Measurements from ENCODE around the gene NRG3. TPM values are rescaled to one million over a fixed set of nuclear protein-coding genes. Genes with fewer than 3 reads are reported as not detected.

NRG3 gene
- total RNA-seq, 1 donor from 2014 or later = 2.3 TPM

DNA sequence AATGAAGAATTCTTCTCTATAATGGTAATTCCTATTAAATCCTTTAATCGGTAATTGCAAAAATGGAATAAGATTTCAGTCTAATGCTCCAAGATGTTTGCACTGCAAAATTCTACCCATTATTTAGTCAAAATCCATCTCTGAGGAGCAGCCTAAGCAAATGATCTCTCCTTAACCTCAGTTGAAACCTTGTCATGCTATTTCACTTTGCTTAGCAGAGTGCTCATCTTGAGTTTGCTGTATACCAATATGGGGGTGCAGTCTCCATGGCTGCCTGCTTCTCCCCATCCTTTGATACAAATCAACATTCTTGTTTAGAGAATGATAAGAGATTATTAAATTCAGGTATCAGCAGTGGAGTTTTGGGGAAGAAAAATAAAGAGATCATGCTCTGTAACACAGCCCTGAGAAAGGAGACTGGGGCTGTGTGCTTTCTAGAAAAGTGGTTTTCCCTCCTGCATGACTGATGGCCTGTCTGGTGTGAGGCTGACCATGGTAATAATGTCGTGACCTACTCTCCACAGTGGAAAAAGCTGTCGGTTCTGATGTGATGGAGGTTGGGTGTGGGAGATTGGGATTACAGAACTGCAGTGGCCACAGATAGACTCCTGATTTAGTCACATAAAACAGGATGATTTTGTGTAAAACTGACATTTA, 982.1 kb downstream of the NRG3 start:
- TF ChIP-seq, protein P1, sequence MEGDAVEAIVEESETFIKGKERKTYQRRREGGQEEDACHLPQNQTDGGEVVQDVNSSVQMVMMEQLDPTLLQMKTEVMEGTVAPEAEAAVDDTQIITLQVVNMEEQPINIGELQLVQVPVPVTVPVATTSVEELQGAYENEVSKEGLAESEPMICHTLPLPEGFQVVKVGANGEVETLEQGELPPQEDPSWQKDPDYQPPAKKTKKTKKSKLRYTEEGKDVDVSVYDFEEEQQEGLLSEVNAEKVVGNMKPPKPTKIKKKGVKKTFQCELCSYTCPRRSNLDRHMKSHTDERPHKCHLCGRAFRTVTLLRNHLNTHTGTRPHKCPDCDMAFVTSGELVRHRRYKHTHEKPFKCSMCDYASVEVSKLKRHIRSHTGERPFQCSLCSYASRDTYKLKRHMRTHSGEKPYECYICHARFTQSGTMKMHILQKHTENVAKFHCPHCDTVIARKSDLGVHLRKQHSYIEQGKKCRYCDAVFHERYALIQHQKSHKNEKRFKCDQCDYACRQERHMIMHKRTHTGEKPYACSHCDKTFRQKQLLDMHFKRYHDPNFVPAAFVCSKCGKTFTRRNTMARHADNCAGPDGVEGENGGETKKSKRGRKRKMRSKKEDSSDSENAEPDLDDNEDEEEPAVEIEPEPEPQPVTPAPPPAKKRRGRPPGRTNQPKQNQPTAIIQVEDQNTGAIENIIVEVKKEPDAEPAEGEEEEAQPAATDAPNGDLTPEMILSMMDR (IDR thresholded peaks at IDR 0.05) = no peak
- intact Hi-C loops (cut with DNase I) = no loop called here
- H3K36me3 ChIP-seq = no peaks in the 10 kb centered on the region
- no peak for DNase-seq
- no peaks in the 10 kb centered on the region for H3K9me3 ChIP-seq
- no peaks in the 10 kb centered on the region for H3K4me1 ChIP-seq
- no peaks in the 10 kb centered on the region for H3K27me3 ChIP-seq
- H3K4me3 ChIP-seq = no peak overlapping the region
- no peak overlapping the region for H3K27ac ChIP-seq
- no peak for ATAC-seq

DNA sequence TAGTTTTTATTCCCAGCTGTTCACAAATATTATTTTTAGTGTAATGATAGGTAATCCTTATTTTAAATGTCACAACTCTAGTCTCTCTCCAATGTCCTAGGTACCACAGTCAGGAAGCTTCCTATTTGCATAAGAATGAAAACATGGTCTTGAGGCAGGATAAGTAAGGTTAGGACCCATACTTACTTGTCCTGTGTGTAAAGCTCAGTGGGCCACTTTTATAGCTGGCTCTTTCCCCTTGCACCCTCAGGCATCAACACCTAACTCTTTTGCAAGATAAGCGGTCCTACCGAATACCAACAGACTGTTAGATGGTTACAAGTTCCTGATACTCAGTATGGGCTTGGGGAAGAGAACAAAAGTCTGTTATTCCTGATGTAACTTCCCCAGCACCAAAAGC, 986.9 kb downstream of the NRG3 start:
- Histone ChIP-seq H3K4me1 (no peaks in the 10 kb centered on the region), H3K9me3 (no peaks in the 10 kb centered on the region), H3K27me3 (no peaks in the 10 kb centered on the region), H3K36me3 (no peaks in the 10 kb centered on the region), H3K27ac (no peak overlapping the region), H3K4me3 (no peak overlapping the region)
- TF ChIP-seq, protein P1 (IDR thresholded peaks at IDR 0.05) = no peak
- intact Hi-C loops (cut with DNase I) = no loop called here
- DNase-seq (no peak), ATAC-seq (no peak)

DNA sequence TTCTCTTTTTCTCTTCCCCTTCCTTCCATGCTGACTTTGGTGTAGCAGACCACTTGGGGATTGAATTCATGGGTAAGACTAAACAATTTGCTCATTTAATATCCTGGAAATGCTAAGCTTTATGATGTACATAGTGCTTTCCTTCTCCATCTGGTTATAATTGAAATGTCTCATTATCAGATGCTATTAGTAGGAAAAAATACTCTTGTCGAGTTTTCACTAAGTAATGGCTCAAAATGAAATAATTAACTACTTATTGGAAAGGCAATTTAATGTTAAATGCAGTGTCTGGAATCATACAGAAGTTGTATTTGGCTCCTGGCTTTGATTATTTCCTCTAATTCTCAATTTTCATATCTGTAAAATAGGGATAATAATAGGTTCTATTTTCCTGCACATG, 990.4 kb downstream of the NRG3 start:
- intact Hi-C loops (cut with DNase I) = no loop called here
- no peak overlapping the region for H3K27ac ChIP-seq
- no peaks in the 10 kb centered on the region for H3K9me3 ChIP-seq
- TF ChIP-seq, protein P1 (IDR thresholded peaks at IDR 0.05) = no peak
- no peak for DNase-seq
- H3K36me3 ChIP-seq = no peaks in the 10 kb centered on the region
- H3K27me3 ChIP-seq = no peaks in the 10 kb centered on the region
- no peaks in the 10 kb centered on the region for H3K4me1 ChIP-seq
- no peak for ATAC-seq
- no peak overlapping the region for H3K4me3 ChIP-seq

DNA sequence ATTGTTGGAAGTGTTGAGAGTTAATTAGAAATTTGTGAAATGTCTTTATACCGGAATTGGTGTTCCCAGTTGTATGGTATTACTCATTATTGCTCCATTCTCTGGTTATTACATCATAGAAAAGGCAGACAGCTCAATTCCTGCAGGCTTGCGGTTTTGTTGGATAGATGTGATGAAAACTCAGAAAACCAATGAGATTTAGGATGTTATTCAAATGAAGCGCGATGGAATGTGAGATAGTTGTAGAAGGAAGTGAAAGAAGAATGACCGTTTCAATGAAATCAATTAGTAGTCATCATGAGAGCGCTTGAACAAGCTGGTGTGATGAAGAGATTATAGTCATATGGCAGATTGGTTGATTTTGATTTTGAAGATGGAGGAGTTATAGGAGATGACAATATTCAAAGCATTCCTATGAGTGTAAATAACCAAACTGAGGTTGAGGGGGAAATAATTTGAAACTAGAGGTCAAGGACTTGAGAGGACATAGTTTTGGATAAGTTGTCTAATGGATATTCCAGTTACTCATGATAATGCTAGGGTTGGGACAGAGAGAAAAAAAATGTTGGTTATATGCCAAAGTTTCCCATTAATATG, 991.5 kb downstream of the NRG3 start:
- Histone ChIP-seq H3K27me3 (no peaks in the 10 kb centered on the region), H3K4me1 (no peaks in the 10 kb centered on the region), H3K27ac (no peak overlapping the region), H3K36me3 (no peaks in the 10 kb centered on the region), H3K9me3 (no peaks in the 10 kb centered on the region), H3K4me3 (no peak overlapping the region)
- intact Hi-C loops (cut with DNase I) = no loop called here
- no peak for ATAC-seq
- TF ChIP-seq, protein P1 (IDR thresholded peaks at IDR 0.05) = no peak
- DNase-seq = no peak

DNA sequence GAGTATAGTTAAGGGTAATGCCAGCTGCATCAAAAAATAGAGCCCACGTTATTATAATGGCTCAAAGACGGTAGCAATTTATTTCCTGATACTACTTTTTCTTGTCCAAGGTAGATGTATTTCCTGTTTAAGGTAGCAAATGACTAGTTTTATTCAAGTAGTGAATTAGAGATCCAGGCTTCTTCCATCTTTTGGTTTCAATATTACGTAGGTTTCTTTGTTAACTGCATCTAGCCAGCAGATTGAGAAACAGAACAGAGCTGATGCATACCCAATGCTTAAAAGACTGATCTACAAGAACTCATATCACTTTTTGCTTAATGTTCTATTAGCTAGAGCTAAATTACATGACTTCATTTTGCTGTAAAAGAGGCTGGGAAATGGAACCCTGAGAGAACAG, 992.1 kb downstream of the NRG3 start:
- no peaks in the 10 kb centered on the region for H3K4me1 ChIP-seq
- no peaks in the 10 kb centered on the region for H3K27me3 ChIP-seq
- H3K27ac ChIP-seq = no peak overlapping the region
- ATAC-seq = no peak
- no peak overlapping the region for H3K4me3 ChIP-seq
- DNase-seq = no peak
- TF ChIP-seq, protein P1 (IDR thresholded peaks at IDR 0.05) = no peak
- no peaks in the 10 kb centered on the region for H3K36me3 ChIP-seq
- intact Hi-C loops (cut with DNase I) = no loop called here
- H3K9me3 ChIP-seq = no peaks in the 10 kb centered on the region

Data from upper lobe of right lung (tissue), 1 donor.